ENCODE data around the gene ZNF277.

GRCh38 chr7:112267944-112268691, 61.6 kb downstream of the ZNF277 start:
- no peak for TF ChIP-seq POLR2A (IDR thresholded peaks at IDR 0.05)
- no peak for TF ChIP-seq EP300 (IDR thresholded peaks at IDR 0.05)
- TF ChIP-seq, protein P1, sequence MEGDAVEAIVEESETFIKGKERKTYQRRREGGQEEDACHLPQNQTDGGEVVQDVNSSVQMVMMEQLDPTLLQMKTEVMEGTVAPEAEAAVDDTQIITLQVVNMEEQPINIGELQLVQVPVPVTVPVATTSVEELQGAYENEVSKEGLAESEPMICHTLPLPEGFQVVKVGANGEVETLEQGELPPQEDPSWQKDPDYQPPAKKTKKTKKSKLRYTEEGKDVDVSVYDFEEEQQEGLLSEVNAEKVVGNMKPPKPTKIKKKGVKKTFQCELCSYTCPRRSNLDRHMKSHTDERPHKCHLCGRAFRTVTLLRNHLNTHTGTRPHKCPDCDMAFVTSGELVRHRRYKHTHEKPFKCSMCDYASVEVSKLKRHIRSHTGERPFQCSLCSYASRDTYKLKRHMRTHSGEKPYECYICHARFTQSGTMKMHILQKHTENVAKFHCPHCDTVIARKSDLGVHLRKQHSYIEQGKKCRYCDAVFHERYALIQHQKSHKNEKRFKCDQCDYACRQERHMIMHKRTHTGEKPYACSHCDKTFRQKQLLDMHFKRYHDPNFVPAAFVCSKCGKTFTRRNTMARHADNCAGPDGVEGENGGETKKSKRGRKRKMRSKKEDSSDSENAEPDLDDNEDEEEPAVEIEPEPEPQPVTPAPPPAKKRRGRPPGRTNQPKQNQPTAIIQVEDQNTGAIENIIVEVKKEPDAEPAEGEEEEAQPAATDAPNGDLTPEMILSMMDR (IDR thresholded peaks at IDR 0.05) = no peak

Data from tibial nerve (tissue), 4 donors.